Neural crest cell (in vitro differentiated cells): ENCODE measurements around the gene ABI3. TPM values are rescaled to one million over a fixed set of nuclear protein-coding genes. Genes with fewer than 3 reads are reported as not detected.
"Not testable (repeated sequence)": the region's sequence is repeated elsewhere in the genome, so short reads cannot be mapped to it uniquely, and the experiment has no call there.

Experiments
- DNase-seq: peaks from one replicate; pipeline ENCODE4 v3.0.0; 2021; ENCODE audit warnings: low read depth, mixed read lengths, low spot score
- H3K27ac Mint-ChIP-seq: one replicate; pipeline ENCODE4 v1.8.0; 2021; ENCODE audit warnings: mild to moderate bottlenecking, mixed read lengths; ENCODE audit not compliant: unreplicated experiment
- H3K27me3 Mint-ChIP-seq: 2 replicates; pipeline ENCODE4 v1.8.0; 2021; ENCODE audit warnings: low read depth, mild to moderate bottlenecking, mixed read lengths
- H3K36me3 Mint-ChIP-seq: 2 replicates; pipeline ENCODE4 v1.8.0; 2021; ENCODE audit warnings: low read depth, mild to moderate bottlenecking, mixed read lengths
- H3K4me1 Mint-ChIP-seq: 2 replicates; pipeline ENCODE4 v1.8.0; 2021; ENCODE audit warnings: mixed read lengths
- H3K4me3 Mint-ChIP-seq: one replicate; pipeline ENCODE4 v1.8.0; 2021; ENCODE audit warnings: mild to moderate bottlenecking, mixed read lengths
- H3K9me3 Mint-ChIP-seq: 2 replicates; pipeline ENCODE4 v1.8.0; 2021; ENCODE audit warnings: mixed read lengths
- total RNA-seq: library from RNA; stranded (reverse); gene quantifications from 2 replicates; pipeline ENCODE4 v1.2.1, GENCODE V29; 2021
- TF ChIP-seq, protein P1 (sequence below): fragments of 200-600 bp; sonication (generic); conservative IDR thresholded peaks from 2 replicates; pipeline ENCODE4 v1.5.0; 2021; ENCODE audit warnings: antibody characterized with exemption, mild to moderate bottlenecking

Gene ABI3
- total RNA-seq, 1 donor from 2014 or later: 1.0 TPM

DNA sequence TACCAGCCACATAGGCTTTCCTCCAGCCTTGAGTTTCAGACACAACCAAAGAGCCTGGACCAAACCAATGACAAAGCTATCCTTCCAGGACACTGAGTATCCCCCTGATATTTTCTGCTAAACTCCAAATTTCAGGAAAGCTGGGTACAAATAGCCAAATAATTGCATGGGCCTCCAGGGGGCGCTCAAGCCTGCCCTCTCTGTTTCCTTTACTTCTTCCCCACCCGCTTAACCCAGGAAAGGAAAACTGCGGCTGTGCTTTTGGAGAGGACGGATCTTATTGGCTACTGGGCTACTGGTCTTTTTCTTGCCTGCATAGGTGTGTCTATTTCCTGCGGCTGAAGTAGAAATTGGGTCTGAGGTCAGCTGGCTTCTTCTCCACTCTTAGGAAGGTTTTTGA lies 30.2 kb upstream of the ABI3 start:
- Mint-ChIP-seq H3K36me3 (peaks cover 9% of the 10 kb centered on the region), H3K4me3 (no peak overlapping the region), H3K4me1 (no peaks in the 10 kb centered on the region), H3K27ac (no peak overlapping the region), H3K9me3 (peaks cover 18% of the 10 kb centered on the region), H3K27me3 (peaks cover 15% of the 10 kb centered on the region)
- TF ChIP-seq, protein P1, sequence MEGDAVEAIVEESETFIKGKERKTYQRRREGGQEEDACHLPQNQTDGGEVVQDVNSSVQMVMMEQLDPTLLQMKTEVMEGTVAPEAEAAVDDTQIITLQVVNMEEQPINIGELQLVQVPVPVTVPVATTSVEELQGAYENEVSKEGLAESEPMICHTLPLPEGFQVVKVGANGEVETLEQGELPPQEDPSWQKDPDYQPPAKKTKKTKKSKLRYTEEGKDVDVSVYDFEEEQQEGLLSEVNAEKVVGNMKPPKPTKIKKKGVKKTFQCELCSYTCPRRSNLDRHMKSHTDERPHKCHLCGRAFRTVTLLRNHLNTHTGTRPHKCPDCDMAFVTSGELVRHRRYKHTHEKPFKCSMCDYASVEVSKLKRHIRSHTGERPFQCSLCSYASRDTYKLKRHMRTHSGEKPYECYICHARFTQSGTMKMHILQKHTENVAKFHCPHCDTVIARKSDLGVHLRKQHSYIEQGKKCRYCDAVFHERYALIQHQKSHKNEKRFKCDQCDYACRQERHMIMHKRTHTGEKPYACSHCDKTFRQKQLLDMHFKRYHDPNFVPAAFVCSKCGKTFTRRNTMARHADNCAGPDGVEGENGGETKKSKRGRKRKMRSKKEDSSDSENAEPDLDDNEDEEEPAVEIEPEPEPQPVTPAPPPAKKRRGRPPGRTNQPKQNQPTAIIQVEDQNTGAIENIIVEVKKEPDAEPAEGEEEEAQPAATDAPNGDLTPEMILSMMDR: peak; percentile 70
- peak; percentile 69 for DNase-seq

DNA sequence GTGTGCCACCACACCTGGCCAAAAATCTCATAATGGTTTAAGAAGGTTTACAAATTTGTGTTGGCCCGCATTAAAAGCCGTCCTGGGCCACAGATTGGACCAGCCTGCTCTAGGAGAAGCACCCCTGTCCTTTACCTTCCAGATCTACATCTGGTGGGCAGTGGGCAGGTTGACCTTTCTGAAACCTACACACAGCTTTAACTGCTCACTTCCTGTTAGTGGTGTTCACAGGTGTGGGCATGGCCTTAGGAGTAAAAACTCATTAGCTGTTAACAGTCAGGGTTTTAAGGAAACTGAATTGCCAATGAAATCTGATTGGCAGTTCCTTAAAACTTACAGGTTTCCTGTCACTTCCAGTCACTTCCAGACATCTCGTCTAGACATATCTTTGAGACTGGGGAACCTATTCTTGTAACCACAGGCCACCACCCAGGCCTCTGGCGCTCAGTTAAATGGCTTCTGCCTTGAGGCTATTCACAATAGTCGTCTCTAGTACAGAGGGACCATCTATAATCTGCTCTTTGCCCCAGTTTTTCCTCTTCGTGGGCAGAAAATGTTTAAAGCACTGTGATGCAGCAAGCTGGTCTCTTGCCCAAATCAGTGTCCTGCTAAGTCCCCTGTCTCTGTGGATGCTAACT lies 29.4 kb upstream of the ABI3 start:
- DNase-seq: no peak
- Mint-ChIP-seq H3K9me3 (peaks cover 13% of the 10 kb centered on the region), H3K27me3 (peaks cover 9% of the 10 kb centered on the region), H3K36me3 (peaks cover 3% of the 10 kb centered on the region), H3K4me3 (no peak overlapping the region), H3K4me1 (no peaks in the 10 kb centered on the region), H3K27ac (no peak overlapping the region)
- TF ChIP-seq, protein P1: no peak

DNA sequence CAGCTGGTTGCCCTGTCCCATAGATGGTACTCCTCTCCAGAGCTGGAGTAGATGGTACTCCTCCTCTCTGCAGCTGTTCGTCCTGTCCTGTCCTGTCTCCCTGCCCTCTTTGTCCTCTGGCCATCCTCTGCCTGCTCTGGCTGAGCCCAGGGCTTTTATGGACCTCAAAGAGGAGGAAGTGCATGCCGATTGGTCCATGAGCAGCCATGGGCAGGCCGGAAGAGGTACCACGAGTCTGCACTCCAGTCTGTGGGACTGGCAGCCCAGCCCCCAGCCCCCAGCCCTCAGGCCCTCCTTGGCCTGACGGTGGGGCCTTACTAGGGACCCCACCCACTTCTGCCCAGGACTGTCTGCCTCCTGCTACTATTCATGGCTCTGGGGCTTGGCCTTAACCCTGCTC lies 27.2 kb upstream of the ABI3 start:
- Mint-ChIP-seq H3K36me3 (peaks cover 6% of the 10 kb centered on the region), H3K27me3 (peaks cover 9% of the 10 kb centered on the region), H3K4me1 (no peaks in the 10 kb centered on the region), H3K4me3 (no peak overlapping the region), H3K27ac (no peak overlapping the region), H3K9me3 (peaks cover 14% of the 10 kb centered on the region)
- no peak for DNase-seq
- TF ChIP-seq, protein P1: no peak

DNA sequence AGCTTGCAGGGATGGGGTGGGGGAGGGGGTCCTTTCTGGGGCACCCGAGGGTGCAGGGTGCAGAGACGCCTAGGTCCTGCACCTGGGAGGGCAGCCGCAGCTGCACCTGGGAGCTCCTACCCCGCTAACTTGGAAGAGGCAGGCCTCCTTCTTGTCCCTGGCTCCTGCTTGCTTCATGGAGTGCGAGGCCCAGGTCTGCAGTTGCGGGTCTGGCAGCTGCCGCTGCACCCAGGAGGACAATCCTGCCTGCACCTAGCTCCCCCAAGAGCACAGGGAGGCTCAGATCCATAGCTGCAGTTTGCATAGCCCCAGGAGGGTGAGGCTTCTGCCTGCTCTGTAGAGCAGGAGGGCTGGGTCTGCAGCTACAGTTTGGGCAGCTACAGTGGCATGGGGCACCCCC lies 26.7 kb upstream of the ABI3 start:
- DNase-seq: no peak
- Mint-ChIP-seq H3K27me3 (peaks cover 9% of the 10 kb centered on the region), H3K4me1 (no peaks in the 10 kb centered on the region), H3K36me3 (peaks cover 6% of the 10 kb centered on the region), H3K9me3 (peaks cover 14% of the 10 kb centered on the region), H3K27ac (no peak overlapping the region), H3K4me3 (no peak overlapping the region)
- TF ChIP-seq, protein P1: no peak

DNA sequence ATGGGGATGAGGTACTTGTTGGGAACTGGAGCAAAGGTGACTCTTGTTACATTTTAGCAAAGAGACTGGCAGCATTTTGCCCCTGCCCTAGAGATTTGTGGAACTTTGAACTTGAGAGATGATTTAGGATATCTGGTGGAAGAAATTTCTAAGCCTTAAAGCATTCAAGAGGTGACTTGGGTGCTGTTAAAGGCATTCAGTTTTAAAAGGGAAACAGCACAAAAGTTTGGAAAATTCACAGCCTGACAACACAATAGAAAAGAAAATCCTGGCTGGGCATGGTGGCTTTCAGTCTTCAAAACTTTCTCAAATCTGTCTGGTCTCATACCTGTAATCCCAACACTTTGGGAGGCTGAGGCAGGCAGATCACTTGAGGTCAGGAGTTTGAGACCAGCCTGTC lies 26.0 kb upstream of the ABI3 start:
- not testable (repeated sequence) for H3K36me3 Mint-ChIP-seq, H3K27me3 Mint-ChIP-seq, H3K27ac Mint-ChIP-seq, H3K4me1 Mint-ChIP-seq, DNase-seq
- H3K4me3 Mint-ChIP-seq: peak overlapping the region; percentile 31
- H3K9me3 Mint-ChIP-seq: peaks cover 14% of the 10 kb centered on the region

DNA sequence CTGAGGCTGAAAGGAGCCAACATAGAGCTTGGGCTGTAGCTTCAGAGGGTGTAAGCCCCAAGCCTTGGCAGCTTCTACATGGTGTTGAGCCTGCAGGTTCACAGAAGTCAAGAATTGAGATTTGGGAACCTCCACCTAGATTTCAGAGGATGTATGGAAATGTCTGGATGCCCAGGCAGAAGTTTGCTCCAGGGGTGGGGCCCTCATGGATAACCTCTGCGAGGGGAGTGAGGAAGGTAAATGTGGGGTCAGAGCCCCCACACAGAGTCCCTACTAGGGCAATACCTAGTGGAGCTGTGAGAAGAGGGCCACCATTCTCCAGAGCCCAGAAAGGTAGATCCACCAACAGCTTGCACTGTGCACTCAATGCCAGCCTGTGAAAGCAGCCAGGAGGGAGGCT lies 25.1 kb upstream of the ABI3 start:
- H3K9me3 Mint-ChIP-seq: peaks cover 11% of the 10 kb centered on the region

More for the DNA sequence above, 25.1 kb upstream of the ABI3 start:
- not testable (repeated sequence) for H3K36me3 Mint-ChIP-seq, DNase-seq, H3K4me1 Mint-ChIP-seq, H3K27ac Mint-ChIP-seq
- peaks cover 13% of the 10 kb centered on the region for H3K27me3 Mint-ChIP-seq
- peak overlapping the region; percentile 13 for H3K4me3 Mint-ChIP-seq
